TTC549 (cell line): ENCODE results near the gene HSP90AB1.

Source experiments
- FAIRE-seq: peaks from 2 replicates; lab custom pipeline; 2012; peaks lifted over from hg19 to GRCh38; lab: Jason Lieb, UNC

The HSP90AB1 gene

DNA sequence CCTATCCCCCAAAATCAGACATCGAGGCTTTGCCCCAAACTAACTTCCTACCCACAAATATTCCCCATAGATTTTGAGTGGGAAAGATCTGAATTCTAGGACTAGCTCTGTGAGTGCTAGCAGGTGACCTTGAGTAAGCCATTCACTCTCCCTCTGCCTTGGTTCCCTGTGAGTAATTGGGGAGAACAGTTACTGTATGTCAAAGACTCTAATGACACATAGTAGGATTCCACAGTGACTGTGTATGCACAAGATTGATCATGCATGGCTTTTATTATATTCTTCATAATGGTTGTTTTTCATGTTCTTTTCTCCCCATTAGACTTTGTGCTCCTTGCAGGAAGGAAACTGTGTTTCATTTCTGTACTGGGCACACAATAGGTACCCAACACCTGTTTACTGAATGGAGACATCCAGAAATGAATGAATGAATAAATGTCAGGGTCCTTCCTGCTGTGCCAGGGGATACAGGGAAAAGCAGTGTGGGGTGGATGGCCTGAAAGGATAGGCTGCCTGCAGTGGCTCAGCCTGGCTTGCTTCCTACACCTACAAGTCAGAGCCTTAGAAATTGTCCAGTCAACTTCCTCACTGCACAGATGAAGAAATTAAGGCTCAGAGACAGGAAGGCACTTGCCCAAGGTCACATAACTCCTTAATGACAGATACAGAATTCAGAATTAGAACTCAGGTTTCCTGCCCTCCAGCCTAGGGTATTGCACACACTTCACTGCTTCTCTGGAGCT is 22.4 kb downstream of the HSP90AB1 start:
- FAIRE-seq = no peak

DNA sequence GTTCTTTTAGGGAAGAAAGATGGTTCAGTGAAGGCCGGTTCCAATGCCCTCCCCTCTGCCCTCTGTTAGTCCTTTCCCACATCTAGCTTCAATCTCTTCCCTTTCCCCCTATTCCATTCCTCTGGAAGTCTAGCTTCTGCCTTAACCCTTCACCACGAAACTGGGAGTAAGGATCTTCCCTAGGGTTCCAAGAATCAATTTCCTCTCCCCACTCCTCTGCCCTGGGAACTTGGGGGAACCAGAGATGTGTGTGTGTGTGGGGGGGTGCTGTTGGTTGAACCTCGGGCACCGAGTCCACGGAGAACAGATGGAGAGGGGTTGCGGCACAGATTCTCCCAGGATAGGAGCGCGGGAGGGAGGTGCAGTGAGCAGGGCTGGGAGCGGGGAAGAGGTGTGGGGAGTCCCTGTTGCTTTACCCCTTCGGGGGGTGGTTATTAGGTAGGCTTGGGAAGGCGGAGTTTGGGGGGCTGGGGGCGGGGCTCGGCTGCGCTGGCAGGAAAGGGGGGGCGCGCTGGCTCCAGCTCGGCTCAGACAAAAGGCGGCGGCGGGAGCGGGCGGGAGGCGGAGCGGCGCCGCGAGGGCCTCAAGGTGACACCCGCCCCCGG is 23.1 kb downstream of the HSP90AB1 start, which contains the start of gene TMEM151B:
TMEM151B (plus strand) TSS at position 530 of the 605 bp plus-strand sequence. CDS start 293 bp downstream, outside the sequence.
- no peak for FAIRE-seq

DNA sequence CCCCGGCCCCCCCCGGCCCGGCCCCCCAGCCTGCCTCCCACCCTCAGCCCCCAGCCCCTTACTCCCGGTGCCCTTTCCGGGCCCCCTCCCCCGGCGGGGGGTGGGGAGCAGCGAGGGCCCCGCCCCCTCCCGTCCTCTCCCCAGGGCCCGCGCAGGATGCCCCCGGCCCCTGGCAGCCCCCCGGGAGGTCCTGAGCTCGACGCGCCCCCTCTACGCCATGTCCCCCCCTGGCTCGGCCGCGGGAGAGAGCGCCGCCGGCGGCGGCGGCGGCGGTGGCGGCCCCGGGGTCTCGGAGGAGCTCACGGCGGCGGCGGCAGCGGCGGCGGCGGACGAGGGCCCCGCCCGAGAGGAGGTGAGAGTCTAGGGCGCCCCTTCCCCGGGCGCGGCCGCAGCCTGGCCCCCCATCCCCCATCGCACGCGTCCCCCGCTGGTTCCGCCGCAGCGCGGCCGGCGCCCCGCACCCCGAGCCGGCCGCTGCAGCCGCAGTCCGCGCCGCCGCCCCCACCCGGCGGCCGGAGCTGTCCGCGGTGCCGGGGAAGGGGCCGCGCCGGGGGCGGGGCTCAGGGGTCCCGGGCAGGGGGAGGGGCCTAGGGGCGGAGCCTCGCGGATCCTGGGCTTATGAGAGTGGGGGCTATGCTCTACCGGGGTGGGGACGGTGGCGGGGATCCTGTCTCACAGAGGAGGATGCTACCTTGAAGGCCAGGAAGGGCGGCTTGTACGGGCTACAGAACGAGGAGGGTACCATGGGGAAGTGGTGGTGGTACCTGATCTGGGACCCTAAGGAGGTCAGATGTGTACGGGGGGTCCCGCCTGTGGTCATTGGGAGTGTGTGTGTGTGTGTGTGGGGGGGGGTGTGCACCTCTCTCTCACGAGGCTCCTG is 23.9 kb downstream of the HSP90AB1 start:
- no peak for FAIRE-seq

DNA sequence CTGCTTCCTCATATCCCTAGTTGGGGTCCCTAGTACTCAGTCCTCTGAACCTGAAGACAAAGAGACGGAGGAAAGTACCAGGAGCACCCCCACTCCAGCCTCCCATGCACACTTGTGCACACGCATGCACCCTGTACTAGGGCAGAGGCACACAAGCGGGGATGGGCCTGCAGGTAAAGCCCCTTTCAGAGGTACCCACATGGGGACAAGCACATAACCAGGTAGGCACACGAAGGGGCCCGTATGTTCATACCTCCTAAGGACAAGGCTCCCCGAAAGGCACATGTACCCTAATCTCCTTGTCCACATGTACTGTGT is 24.5 kb downstream of the HSP90AB1 start:
- FAIRE-seq = no peak

DNA sequence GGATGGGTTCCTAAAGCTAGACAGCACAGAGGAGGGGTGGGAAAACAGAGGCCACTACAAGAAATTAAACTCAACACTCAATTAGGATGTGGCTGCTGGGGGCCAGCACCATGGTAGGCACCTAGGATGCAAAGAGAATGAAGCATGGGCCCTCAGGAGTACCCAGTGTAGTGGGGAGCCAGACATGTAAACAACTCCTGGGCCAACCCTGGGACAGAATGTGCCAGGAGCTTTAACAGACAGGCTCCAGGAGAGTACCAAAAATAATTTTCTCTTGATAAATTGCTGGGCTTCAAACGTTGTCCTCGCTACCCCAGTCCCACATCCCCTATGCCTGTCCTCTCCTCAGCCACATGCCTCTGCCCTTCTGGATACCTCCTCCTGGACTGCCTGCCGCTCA is 25.0 kb downstream of the HSP90AB1 start:
- FAIRE-seq = no peak

DNA sequence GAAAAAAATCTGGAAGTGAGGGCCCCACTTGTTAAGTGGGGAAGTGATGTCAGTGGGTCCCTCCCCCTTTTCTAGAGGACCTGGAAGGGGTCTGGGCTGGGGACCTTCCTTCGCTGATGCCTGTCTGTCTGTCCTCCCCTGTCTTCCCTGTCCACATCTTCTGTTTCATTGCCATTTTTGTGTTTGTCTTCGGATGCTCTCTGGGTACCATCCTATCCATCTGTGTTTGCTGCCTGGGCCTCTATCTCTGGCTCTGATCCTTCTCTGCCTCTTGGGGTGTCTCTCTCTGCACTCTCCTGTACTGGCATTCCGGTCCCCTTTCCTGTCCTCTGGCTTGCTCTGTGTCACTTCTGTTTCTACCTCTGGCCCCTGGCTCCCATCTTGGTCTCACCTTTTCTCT is 25.6 kb downstream of the HSP90AB1 start:
- FAIRE-seq = no peak

DNA sequence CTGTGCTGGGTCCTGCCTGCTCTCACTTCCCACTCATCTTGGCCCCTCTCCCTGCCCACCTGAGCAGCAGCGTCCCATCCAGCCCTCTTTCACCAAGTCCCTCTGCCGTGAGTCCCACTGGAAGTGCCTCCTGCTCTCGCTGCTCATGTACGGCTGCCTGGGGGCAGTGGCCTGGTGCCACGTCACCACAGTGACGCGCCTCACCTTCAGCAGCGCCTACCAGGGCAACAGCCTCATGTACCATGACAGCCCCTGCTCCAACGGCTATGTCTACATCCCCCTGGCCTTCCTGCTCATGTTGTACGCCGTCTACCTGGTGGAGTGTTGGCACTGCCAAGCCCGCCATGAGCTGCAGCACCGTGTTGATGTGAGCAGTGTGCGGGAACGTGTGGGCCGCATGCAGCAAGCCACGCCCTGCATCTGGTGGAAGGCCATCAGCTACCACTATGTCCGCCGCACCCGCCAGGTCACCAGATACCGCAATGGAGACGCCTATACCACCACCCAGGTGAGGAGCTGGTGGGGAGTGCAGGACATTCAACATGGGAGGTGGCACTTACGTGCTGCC is 26.2 kb downstream of the HSP90AB1 start:
- FAIRE-seq = no peak

DNA sequence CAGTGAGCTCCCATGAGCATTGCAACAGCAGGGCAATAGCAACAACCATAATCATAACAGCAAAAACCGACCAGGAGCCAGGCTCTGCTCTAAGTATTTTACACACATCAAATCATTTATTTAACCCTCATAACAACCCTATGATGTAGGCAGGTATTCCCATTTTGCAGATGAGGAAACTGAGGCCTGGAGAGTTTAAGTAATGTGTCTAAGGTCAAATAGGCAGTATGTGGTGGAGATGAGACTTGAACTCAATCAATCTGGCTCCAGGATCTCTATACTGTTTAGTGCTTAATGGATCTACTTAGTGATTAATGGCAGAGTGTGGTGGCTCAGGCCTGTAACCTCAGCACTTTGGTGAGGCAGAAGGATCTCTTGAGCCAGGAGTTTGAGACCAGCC is 26.7 kb downstream of the HSP90AB1 start:
- FAIRE-seq = no peak

DNA sequence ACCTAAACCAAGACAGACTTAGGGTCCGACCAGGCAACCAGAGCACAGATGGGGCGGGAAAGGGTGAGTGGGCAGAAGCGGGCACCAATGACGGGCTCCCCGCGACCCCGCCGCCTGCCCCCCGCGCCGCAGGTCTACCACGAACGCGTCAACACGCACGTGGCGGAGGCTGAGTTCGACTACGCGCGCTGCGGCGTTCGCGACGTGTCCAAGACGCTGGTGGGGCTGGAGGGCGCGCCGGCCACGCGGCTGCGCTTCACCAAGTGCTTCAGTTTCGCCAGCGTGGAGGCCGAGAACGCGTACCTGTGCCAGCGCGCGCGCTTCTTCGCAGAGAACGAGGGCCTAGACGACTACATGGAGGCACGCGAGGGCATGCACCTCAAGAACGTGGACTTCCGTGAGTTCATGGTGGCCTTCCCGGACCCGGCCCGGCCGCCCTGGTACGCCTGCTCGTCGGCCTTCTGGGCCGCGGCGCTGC is 28.4 kb downstream of the HSP90AB1 start:
- no peak for FAIRE-seq

DNA sequence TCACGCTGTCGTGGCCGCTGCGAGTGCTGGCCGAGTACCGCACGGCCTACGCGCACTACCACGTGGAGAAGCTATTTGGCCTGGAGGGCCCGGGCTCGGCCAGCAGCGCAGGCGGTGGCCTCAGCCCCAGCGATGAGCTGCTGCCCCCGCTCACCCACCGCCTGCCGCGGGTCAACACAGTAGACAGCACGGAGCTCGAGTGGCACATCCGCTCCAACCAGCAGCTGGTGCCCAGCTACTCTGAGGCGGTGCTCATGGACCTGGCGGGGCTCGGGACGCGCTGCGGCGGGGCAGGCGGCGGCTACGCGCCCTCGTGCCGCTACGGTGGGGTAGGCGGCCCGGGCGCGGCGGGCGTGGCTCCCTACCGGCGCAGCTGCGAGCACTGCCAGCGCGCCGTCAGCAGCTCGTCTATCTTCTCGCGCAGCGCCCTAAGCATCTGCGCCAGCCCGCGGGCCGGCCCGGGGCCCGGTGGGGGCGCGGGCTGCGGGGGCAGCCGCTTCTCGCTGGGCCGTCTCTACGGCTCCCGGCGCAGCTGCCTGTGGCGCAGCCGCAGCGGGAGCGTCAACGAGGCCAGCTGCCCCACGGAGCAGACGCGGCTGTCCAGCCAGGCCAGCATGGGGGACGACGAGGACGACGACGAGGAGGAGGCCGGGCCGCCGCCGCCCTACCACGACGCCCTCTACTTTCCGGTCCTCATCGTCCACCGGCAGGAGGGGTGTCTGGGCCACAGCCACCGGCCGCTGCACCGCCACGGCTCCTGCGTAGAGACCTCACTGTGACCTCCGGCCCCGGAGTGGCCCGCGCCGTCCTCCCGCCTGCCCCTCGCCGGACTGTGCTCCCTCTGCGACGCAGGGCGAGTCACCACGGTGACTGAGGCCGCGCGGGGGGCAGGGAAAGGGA is 29.1 kb downstream of the HSP90AB1 start:
- FAIRE-seq = no peak

DNA sequence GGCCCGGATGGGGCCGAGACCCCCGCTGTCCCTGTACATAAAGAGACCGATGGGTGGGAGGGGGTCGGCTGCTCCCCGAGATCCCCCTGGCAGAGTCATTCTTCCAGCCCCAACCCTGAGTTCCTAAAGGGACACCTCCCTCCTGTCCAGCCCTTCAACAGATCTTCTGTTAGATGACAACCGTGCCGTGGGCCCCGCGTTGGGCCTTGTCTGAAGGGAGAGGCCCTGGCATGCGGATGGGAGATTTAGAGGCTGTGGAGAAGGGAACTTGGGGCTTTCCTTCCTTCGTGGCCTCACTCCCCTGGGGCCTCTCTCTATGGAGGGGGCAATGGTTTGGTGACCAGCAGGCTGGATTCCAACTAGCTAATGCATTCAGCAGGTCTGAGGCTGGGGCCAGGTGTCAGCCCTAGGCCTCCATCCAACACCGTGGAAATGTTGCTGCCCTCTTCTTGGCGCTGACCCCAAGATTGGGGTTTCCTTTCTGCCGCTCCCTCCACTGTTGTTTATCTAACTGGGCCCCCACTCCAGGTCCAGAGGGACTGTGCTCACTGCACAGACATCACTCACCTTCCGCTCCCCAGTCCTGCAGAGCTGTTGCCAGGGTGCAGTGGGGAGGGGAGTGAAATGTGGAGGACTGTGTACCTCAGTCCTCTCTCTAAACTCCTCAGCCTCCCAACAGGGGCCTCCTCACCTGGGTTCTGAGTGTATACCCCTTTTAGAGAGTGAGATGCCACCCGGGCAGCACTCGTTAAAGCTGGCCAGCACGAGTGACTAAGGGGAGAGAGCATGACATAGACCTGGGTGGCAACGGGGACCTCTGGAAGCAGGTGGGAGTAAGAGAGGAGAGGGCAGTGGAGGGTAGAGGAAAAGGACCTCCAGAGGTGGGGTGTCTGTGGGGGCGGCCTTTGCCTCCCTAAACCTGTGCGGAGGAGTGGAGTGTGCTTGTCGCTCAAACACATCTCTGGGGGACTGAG is 30.1 kb downstream of the HSP90AB1 start:
- FAIRE-seq = no peak

DNA sequence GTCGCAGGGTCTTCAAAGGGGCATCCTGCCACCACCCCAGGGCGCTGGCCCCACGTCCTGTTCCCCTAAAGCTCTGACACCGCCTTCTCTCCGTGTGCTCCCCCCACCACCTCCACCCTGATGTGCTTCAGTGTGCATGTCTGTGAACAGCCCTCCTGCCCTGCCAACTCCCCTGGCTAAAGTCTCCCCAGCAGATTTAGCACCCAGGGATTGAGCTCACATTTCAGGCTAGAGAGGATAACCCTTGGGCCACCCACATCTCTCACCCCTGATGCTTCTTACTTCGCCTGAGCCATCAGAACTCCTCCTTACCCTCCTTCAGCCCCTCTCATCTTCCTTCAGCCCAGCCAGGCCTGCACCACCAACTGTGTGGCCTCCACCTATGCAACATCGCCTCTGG is 30.9 kb downstream of the HSP90AB1 start:
- no peak for FAIRE-seq

DNA sequence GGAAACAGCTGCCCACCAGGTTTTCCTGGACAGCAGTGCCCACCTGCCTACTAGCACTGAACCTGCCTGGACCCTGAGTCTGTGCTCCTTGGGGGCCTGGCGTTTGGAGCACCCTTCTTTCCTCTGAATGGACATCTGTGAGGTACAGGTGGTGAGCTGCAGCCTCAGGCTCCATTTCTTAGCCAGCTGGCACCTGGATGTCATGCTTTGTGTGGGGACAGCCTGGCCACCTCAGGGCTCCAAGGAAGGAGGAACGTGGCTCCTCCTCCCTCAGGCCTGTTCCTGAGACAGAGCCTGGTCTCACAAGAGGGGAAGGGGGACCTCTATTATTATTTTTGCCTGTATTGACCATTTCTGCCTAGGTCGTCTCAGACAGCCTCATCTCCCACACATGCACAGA is 31.4 kb downstream of the HSP90AB1 start:
- FAIRE-seq = no peak

DNA sequence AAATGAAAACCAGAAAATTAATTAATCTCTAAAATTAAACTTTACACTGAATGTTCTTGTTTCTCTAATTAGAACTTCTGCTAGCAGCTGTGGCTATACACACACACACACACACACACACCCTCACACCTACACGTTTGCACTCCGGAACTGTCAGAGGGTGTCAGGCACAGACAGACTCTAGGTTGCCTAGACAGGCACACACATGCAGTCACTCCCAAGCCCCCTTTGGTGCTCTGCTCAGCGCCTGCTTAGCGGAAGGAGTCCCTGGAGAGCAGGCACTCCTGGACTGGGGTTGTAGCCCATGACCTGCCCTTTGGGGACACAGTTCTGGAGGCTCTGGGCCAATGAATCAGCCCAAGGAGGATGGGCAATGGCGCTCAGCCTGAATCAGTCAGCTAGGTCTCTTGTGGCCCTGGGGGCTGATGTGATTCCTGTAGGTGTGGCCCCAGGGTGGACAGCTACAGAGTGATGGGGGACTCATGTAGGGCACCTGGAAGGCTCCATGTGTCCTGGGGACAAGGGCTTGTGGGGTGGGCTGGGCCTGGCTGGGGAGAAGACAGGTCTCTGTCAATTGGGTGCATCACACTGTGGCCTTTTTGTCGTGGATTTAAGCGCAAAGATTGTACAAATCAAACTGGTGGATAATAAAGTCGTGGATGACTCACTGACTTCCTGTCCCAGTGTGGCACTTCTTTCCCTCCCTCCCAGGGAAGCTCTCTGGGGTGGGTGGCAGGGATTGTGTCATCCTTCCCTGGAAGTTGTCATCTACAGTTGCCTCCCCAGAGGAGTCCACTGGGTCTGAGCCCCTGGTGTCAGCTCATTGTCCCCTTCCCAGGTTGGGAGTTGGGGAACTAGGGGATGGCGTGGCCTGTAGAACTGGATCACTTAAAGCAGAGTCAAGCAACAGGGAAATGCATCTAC is 32.1 kb downstream of the HSP90AB1 start:
- FAIRE-seq = no peak

DNA sequence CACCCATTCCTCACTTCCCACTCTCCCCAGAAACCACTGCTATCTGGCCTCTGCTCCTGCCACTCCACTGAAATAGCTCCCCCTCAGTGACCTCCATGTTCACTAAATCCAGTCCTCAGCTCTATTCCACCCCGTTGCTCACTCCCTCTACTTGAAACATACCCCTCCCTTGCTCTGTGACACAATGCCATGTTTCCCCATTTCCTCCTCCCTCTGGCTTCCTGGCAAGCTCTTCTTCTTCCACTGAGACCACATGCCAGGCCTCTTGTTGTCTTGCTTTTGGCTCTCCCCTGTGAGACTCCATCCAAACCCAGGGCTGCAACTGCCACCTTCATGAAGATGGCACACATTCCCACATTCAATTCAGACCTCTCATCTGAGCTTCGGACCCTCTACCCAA is 37.2 kb downstream of the HSP90AB1 start:
- FAIRE-seq = no peak

DNA sequence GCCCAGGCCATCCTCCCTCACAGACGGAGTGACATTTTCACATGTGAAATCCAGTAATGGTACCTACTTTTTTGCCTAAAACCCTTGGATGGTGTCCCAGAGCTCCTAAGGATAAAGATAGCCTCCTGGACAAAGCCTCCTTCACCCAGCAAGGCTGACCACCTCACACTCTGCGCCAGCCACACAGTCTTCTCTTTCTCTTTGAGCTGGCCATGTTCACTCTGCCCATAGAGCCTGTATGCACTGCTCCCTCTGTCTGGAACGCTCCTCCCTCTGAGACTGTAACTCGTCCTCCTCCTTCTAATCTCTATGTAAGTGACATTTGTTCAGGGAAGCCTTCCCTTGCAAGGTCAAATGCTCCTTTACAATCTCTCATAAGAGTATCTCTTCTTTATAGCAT is 38.0 kb downstream of the HSP90AB1 start:
- no peak for FAIRE-seq

DNA sequence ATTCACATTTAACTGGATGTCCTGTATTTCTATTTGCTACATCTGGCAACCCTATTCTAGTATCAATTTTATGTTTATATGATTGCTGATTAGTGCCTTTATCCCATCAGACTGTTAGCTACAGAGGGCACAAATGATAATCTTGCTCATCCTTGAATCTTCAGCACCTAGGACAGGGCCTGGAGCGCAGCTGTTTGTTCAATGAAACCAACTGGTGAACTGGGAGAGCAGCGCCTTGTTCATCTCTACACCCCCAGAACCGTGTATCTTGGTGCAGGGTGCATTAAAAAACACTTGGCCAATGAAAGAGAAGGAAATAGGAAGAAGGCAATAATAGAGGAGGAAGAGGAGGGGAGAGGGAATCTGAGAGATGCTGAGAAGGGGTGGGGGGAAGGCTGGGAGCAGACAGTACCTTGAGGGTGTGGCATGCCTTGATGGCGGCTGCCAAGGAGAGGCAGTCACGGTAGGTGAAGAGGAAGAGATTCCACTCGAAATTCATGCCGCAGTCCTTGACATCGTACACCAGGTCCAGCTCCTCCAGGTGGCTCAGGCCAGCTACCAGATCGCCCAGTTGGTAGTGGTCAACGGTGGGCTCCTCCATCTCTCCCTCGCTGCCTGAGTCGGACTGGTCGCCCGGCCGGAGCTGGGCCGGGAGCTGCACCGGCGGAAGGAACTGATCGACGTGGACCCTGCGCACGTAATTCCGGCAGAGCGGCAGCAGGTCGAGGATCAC is 38.8 kb downstream of the HSP90AB1 start:
- FAIRE-seq = no peak

DNA sequence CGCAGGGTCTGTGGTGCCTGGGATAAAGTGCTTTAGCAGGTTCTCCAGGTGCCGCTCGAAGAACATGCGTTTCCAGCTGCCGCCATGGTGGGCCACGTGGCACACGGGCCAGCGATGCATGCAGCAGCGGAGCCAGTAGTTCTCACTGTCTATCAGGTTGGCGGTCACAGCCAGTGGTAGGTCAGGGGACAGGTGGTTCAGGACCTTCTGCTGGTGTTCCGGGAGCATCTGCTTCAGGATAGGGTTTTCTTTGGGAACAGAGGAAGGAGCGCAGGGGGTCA is 39.3 kb downstream of the HSP90AB1 start:
- no peak for FAIRE-seq

DNA sequence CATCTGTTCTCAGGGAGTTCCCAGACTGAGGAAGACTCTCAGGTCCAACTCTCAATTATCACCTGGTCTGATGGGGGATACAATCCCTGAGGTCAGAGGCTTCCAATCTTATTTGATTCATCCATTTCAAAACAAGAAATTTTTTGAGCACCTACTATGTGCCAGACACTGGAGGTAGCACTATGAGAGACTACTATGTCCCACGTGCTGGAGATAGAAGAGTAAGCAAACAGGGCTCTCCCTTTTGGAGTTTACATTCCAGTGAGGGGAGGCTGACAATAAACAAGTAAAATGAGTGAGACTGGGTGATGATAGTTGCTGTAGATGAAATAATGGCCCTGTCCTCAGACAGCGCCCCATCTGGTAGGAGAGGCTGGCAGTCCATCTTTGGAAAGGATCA is 39.8 kb downstream of the HSP90AB1 start:
- no peak for FAIRE-seq
